ENCODE measurements around the gene ITSN1.

ITSN1 gene

GRCh38 chr21:33813832-33814365 is 171.6 kb downstream of the ITSN1 start:
- Histone ChIP-seq H3K27ac (ENCODE audit: low read depth, low read length) (no peak overlapping the region), H3K9ac (ENCODE audit: low read length) (no peak overlapping the region), H3K4me3 (ENCODE audit: low read depth, low read length) (no peak overlapping the region), H3K9me3 (ENCODE audit: control insufficient read depth, insufficient read depth, low read depth, low read length) (no peaks in the 10 kb centered on the region), H3K4me1 (ENCODE audit: control insufficient read depth, insufficient read depth, low read length) (peaks cover 10% of the 10 kb centered on the region; the same call in 1 of the 2 replicates), H3K27me3 (ENCODE audit: control insufficient read depth, insufficient read depth, low read length) (no peaks in the 10 kb centered on the region), H3K36me3 (ENCODE audit: control insufficient read depth, insufficient read depth, low read length) (peaks cover 66% of the 10 kb centered on the region)

GRCh38 chr21:33815143-33815707 is 172.9 kb downstream of the ITSN1 start:
- H3K27ac ChIP-seq (ENCODE audit: low read depth, low read length) = no peak overlapping the region
- H3K27me3 ChIP-seq (ENCODE audit: control insufficient read depth, insufficient read depth, low read length) = no peaks in the 10 kb centered on the region
- H3K4me1 ChIP-seq (ENCODE audit: control insufficient read depth, insufficient read depth, low read length) = peaks cover 10% of the 10 kb centered on the region; the same call in 1 of the 2 replicates
- H3K36me3 ChIP-seq (ENCODE audit: control insufficient read depth, insufficient read depth, low read length) = peaks cover 75% of the 10 kb centered on the region
- no peaks in the 10 kb centered on the region for H3K9me3 ChIP-seq (ENCODE audit: control insufficient read depth, insufficient read depth, low read depth, low read length)
- H3K9ac ChIP-seq (ENCODE audit: low read length) = peak overlapping the region; percentile 28
- H3K4me3 ChIP-seq (ENCODE audit: low read depth, low read length) = no peak overlapping the region

GRCh38 chr21:33816174-33816573 is 173.9 kb downstream of the ITSN1 start:
- H3K4me3 ChIP-seq (ENCODE audit: low read depth, low read length) = no peak overlapping the region
- H3K9me3 ChIP-seq (ENCODE audit: control insufficient read depth, insufficient read depth, low read depth, low read length) = no peaks in the 10 kb centered on the region
- H3K36me3 ChIP-seq (ENCODE audit: control insufficient read depth, insufficient read depth, low read length) = peaks cover 77% of the 10 kb centered on the region
- H3K9ac ChIP-seq (ENCODE audit: low read length) = no peak overlapping the region
- H3K27me3 ChIP-seq (ENCODE audit: control insufficient read depth, insufficient read depth, low read length) = no peaks in the 10 kb centered on the region
- peaks cover 10% of the 10 kb centered on the region; the same call in 1 of the 2 replicates for H3K4me1 ChIP-seq (ENCODE audit: control insufficient read depth, insufficient read depth, low read length)
- H3K27ac ChIP-seq (ENCODE audit: low read depth, low read length) = no peak overlapping the region

GRCh38 chr21:33817138-33817537 is 174.8 kb downstream of the ITSN1 start:
- Histone ChIP-seq H3K27me3 (ENCODE audit: control insufficient read depth, insufficient read depth, low read length) (no peaks in the 10 kb centered on the region), H3K9ac (ENCODE audit: low read length) (no peak overlapping the region), H3K36me3 (ENCODE audit: control insufficient read depth, insufficient read depth, low read length) (peaks cover 83% of the 10 kb centered on the region), H3K27ac (ENCODE audit: low read depth, low read length) (no peak overlapping the region), H3K4me3 (ENCODE audit: low read depth, low read length) (no peak overlapping the region), H3K9me3 (ENCODE audit: control insufficient read depth, insufficient read depth, low read depth, low read length) (no peaks in the 10 kb centered on the region), H3K4me1 (ENCODE audit: control insufficient read depth, insufficient read depth, low read length) (peaks cover 10% of the 10 kb centered on the region; the same call in 1 of the 2 replicates)

GRCh38 chr21:33817663-33818451 is 175.6 kb downstream of the ITSN1 start:
- Histone ChIP-seq H3K27ac (ENCODE audit: low read depth, low read length) (no peak overlapping the region), H3K4me3 (ENCODE audit: low read depth, low read length) (no peak overlapping the region), H3K4me1 (ENCODE audit: control insufficient read depth, insufficient read depth, low read length) (peaks cover 10% of the 10 kb centered on the region; the same call in 1 of the 2 replicates), H3K36me3 (ENCODE audit: control insufficient read depth, insufficient read depth, low read length) (peaks cover 85% of the 10 kb centered on the region), H3K9me3 (ENCODE audit: control insufficient read depth, insufficient read depth, low read depth, low read length) (no peaks in the 10 kb centered on the region), H3K27me3 (ENCODE audit: control insufficient read depth, insufficient read depth, low read length) (no peaks in the 10 kb centered on the region), H3K9ac (ENCODE audit: low read length) (no peak overlapping the region)

- H3K27me3 ChIP-seq (ENCODE audit: control insufficient read depth, insufficient read depth, low read length) = no peaks in the 10 kb centered on the region
- H3K27ac ChIP-seq (ENCODE audit: low read depth, low read length) = no peak overlapping the region
- peaks cover 89% of the 10 kb centered on the region for H3K36me3 ChIP-seq (ENCODE audit: control insufficient read depth, insufficient read depth, low read length)
- H3K4me1 ChIP-seq (ENCODE audit: control insufficient read depth, insufficient read depth, low read length) = peaks cover 2% of the 10 kb centered on the region; the same call in 1 of the 2 replicates
- H3K4me3 ChIP-seq (ENCODE audit: low read depth, low read length) = no peak overlapping the region
- no peaks in the 10 kb centered on the region for H3K9me3 ChIP-seq (ENCODE audit: control insufficient read depth, insufficient read depth, low read depth, low read length)
- no peak overlapping the region for H3K9ac ChIP-seq (ENCODE audit: low read length)
Observed at GRCh38 chr21:33820230-33820770, 178.0 kb downstream of the ITSN1 start.

- Histone ChIP-seq H3K27me3 (ENCODE audit: control insufficient read depth, insufficient read depth, low read length) (no peaks in the 10 kb centered on the region), H3K9me3 (ENCODE audit: control insufficient read depth, insufficient read depth, low read depth, low read length) (no peaks in the 10 kb centered on the region), H3K4me1 (ENCODE audit: control insufficient read depth, insufficient read depth, low read length) (no peaks in the 10 kb centered on the region; the same call in 1 of the 2 replicates), H3K4me3 (ENCODE audit: low read depth, low read length) (no peak overlapping the region), H3K27ac (ENCODE audit: low read depth, low read length) (no peak overlapping the region), H3K9ac (ENCODE audit: low read length) (no peak overlapping the region), H3K36me3 (ENCODE audit: control insufficient read depth, insufficient read depth, low read length) (peaks cover 84% of the 10 kb centered on the region)
Observed at GRCh38 chr21:33820798-33821197, 178.5 kb downstream of the ITSN1 start.

- Histone ChIP-seq H3K4me3 (ENCODE audit: low read depth, low read length) (no peak overlapping the region), H3K36me3 (ENCODE audit: control insufficient read depth, insufficient read depth, low read length) (peaks cover 80% of the 10 kb centered on the region), H3K9me3 (ENCODE audit: control insufficient read depth, insufficient read depth, low read depth, low read length) (no peaks in the 10 kb centered on the region), H3K9ac (ENCODE audit: low read length) (no peak overlapping the region), H3K27me3 (ENCODE audit: control insufficient read depth, insufficient read depth, low read length) (no peaks in the 10 kb centered on the region), H3K4me1 (ENCODE audit: control insufficient read depth, insufficient read depth, low read length) (no peaks in the 10 kb centered on the region; the same call in 1 of the 2 replicates), H3K27ac (ENCODE audit: low read depth, low read length) (no peak overlapping the region)
Observed at GRCh38 chr21:33821503-33822322, 179.4 kb downstream of the ITSN1 start.

- Histone ChIP-seq H3K27ac (ENCODE audit: low read depth, low read length) (peak overlapping the region; percentile 50; the same call in 1 of the 2 replicates), H3K9ac (ENCODE audit: low read length) (no peak overlapping the region), H3K27me3 (ENCODE audit: control insufficient read depth, insufficient read depth, low read length) (no peaks in the 10 kb centered on the region), H3K4me3 (ENCODE audit: low read depth, low read length) (no peak overlapping the region), H3K36me3 (ENCODE audit: control insufficient read depth, insufficient read depth, low read length) (peaks cover 79% of the 10 kb centered on the region), H3K9me3 (ENCODE audit: control insufficient read depth, insufficient read depth, low read depth, low read length) (no peaks in the 10 kb centered on the region), H3K4me1 (ENCODE audit: control insufficient read depth, insufficient read depth, low read length) (no peaks in the 10 kb centered on the region)
Observed at GRCh38 chr21:33824156-33824941, 182.0 kb downstream of the ITSN1 start.

GRCh38 chr21:33825419-33825818 is 183.1 kb downstream of the ITSN1 start:
- Histone ChIP-seq H3K9ac (ENCODE audit: low read length) (no peak overlapping the region), H3K36me3 (ENCODE audit: control insufficient read depth, insufficient read depth, low read length) (peaks cover 84% of the 10 kb centered on the region), H3K9me3 (ENCODE audit: control insufficient read depth, insufficient read depth, low read depth, low read length) (no peaks in the 10 kb centered on the region), H3K4me1 (ENCODE audit: control insufficient read depth, insufficient read depth, low read length) (no peaks in the 10 kb centered on the region), H3K27ac (ENCODE audit: low read depth, low read length) (no peak overlapping the region), H3K27me3 (ENCODE audit: control insufficient read depth, insufficient read depth, low read length) (no peaks in the 10 kb centered on the region), H3K4me3 (ENCODE audit: low read depth, low read length) (no peak overlapping the region)

All from HUES6 (cell line).